Small intestine (tissue), 7 donors: ENCODE results near the gene ARL3. TPM values are rescaled to one million over a fixed set of nuclear protein-coding genes. Genes with fewer than 3 reads are reported as not detected.

Experiments
- DNase-seq, 2 donors: peaks; one replicate each; pipeline versions ENCODE4 v3.0.0 to v3.0.0-alpha.2; 2013
- FAIRE-seq: peaks from 2 replicates; lab custom pipeline; 2012; peaks lifted over from hg19 to GRCh38; lab: Jason Lieb, UNC
- H3K27ac ChIP-seq, 3 donors: one replicate each; pipeline ENCODE4 v1.5.1; 2013; ENCODE audit warnings: low read length in 2 of 3, mild to moderate bottlenecking in 2 of 3, control low read depth in 1 of 3, inconsistent platforms in 1 of 3, low read depth in 1 of 3, moderate library complexity in 1 of 3
- H3K27me3 ChIP-seq, 3 donors: one replicate each; pipeline ENCODE4 v1.6.1; 2013; ENCODE audit warnings: low read length in 3 of 3, inconsistent platforms in 1 of 3; ENCODE audit not compliant: control insufficient read depth in 3 of 3, insufficient read depth in 3 of 3
- H3K36me3 ChIP-seq, 3 donors: one replicate each; pipeline ENCODE4 v1.6.1; 2013; ENCODE audit warnings: low read length in 3 of 3, inconsistent platforms in 1 of 3, low read depth in 1 of 3, mild to moderate bottlenecking in 1 of 3, moderate library complexity in 1 of 3; ENCODE audit not compliant: control insufficient read depth in 3 of 3, insufficient read depth in 2 of 3
- H3K4me1 ChIP-seq, 3 donors: one replicate each; pipeline ENCODE4 v1.6.1; 2013; ENCODE audit warnings: low read length in 2 of 3, inconsistent platforms in 1 of 3, low read depth in 1 of 3, mild to moderate bottlenecking in 1 of 3, moderate library complexity in 1 of 3; ENCODE audit not compliant: control insufficient read depth in 3 of 3, insufficient read depth in 2 of 3
- H3K4me3 ChIP-seq, 3 donors: one replicate each; pipeline ENCODE4 v1.5.1; 2013; ENCODE audit warnings: low read length in 3 of 3, control low read depth in 1 of 3, inconsistent platforms in 1 of 3, low read depth in 1 of 3, mild to moderate bottlenecking in 1 of 3, moderate library complexity in 1 of 3
- H3K9me3 ChIP-seq, 2 donors: one replicate each; pipeline ENCODE4 v1.6.1; 2013; ENCODE audit warnings: low read depth in 1 of 2, low read length in 1 of 2; ENCODE audit not compliant: control insufficient read depth in 2 of 2, insufficient read depth in 1 of 2
- WGBS, 3 donors: extraction: QIAGEN DNeasy Blood & Tissue Kit; methylation state at CpG; one replicate each; pipeline ENCODE4 v1.1.7; 2013; 5-methylcytosine and 5-hydroxymethylcytosine counted together
- polyA plus RNA-seq, 4 donors: library from polyadenylated mRNA; stranded (reverse) in 3 of 4; unstranded in 1 of 4; fragments of 200-250 nt in 3 of 4; fragments of 120-200 nt in 1 of 4; gene quantifications; one replicate each; pipeline versions ENCODE4 v1.2.1 to v1.2.3, GENCODE V29; 2013
- donor health status: healthy with polysubstance abuse.
- donor health status: control.
- donor health status: control.
- donor health status: Bipolar disorder and iron deficiency.
- donor health status: healthy.

The ARL3 gene
- polyA plus RNA-seq, 4 donors: 3.4 to 8.3 (median 5.6) TPM

GRCh38 chr10:102691285-102692066 lies 22.7 kb downstream of the ARL3 start:
- Histone ChIP-seq H3K4me3 (no peak overlapping the region), H3K27ac (no peak overlapping the region), H3K9me3 (peaks cover 0 to under 1% of the 10 kb centered on the region in 2 donors), H3K27me3 (no peaks in the 10 kb centered on the region), H3K36me3 (peaks cover 0 to 12% (median 0%) of the 10 kb centered on the region in 3 donors), H3K4me1 (no peaks in the 10 kb centered on the region)
- DNase-seq: no peak
- 74 to 90% (median 87%) methylated on average over 8 of the region's 8 CpGs for WGBS, 3 donors
- FAIRE-seq: no peak

GRCh38 chr10:102683736-102684135 lies 30.5 kb downstream of the ARL3 start:
- no peak for FAIRE-seq
- Histone ChIP-seq H3K27ac (no peak overlapping the region), H3K4me1 (peaks cover 0 to 6% (median 0%) of the 10 kb centered on the region in 3 donors), H3K36me3 (peaks cover 0 to 16% (median 0%) of the 10 kb centered on the region in 3 donors), H3K4me3 (no peak overlapping the region), H3K9me3 (peaks cover 0 to 2% of the 10 kb centered on the region in 2 donors), H3K27me3 (no peaks in the 10 kb centered on the region)
- 90 to 94% (median 90%) methylated on average over 5 of the region's 5 CpGs for WGBS, 3 donors
- no peak for DNase-seq

- H3K4me1 ChIP-seq: peaks cover 0 to 6% (median 0%) of the 10 kb centered on the region in 3 donors
- no peak for DNase-seq
- H3K4me3 ChIP-seq: no peak overlapping the region
- H3K27ac ChIP-seq: no peak overlapping the region
- H3K9me3 ChIP-seq: peaks cover 0 to 2% of the 10 kb centered on the region in 2 donors
- peaks cover 0 to 16% (median 0%) of the 10 kb centered on the region in 3 donors for H3K36me3 ChIP-seq
- no peak for FAIRE-seq
- H3K27me3 ChIP-seq: no peaks in the 10 kb centered on the region
- 90 to 95% (median 92%) methylated on average over 4 of the region's 4 CpGs for WGBS, 3 donors
Measured at GRCh38 chr10:102682981-102683380, 31.2 kb downstream of the ARL3 start.

GRCh38 chr10:102682416-102682815 lies 31.8 kb downstream of the ARL3 start:
- DNase-seq (no peak), FAIRE-seq (no peak)
- peaks cover 0 to 6% (median 0%) of the 10 kb centered on the region in 3 donors for H3K4me1 ChIP-seq
- H3K27me3 ChIP-seq: no peaks in the 10 kb centered on the region
- H3K4me3 ChIP-seq: no peak overlapping the region
- 69 to 86% (median 85%) methylated on average over 7 of the region's 7 CpGs for WGBS, 3 donors
- H3K9me3 ChIP-seq: peaks cover 0 to 2% of the 10 kb centered on the region in 2 donors
- H3K36me3 ChIP-seq: peaks cover 0 to 16% (median 0%) of the 10 kb centered on the region in 3 donors
- no peak overlapping the region for H3K27ac ChIP-seq

GRCh38 chr10:102681696-102682095 lies 32.5 kb downstream of the ARL3 start:
- H3K27me3 ChIP-seq: no peaks in the 10 kb centered on the region
- no peak overlapping the region for H3K4me3 ChIP-seq
- H3K4me1 ChIP-seq: peaks cover 0 to 10% (median 0%) of the 10 kb centered on the region in 3 donors
- FAIRE-seq (no peak), DNase-seq (no peak)
- no peak overlapping the region for H3K27ac ChIP-seq
- H3K36me3 ChIP-seq: peaks cover 0 to 18% (median 0%) of the 10 kb centered on the region in 3 donors
- 79 to 83% (median 83%) methylated on average over 5 of the region's 5 CpGs for WGBS, 3 donors
- H3K9me3 ChIP-seq: peaks cover 0 to 2% of the 10 kb centered on the region in 2 donors

GRCh38 chr10:102679596-102679995 lies 34.6 kb downstream of the ARL3 start:
- no peak overlapping the region for H3K4me3 ChIP-seq
- no peak for DNase-seq
- H3K27me3 ChIP-seq: no peaks in the 10 kb centered on the region
- peaks cover 0 to 20% (median 0%) of the 10 kb centered on the region in 3 donors for H3K36me3 ChIP-seq
- FAIRE-seq: no peak
- H3K9me3 ChIP-seq: peaks cover 0 to 2% of the 10 kb centered on the region in 2 donors
- no peak overlapping the region for H3K27ac ChIP-seq
- peaks cover 0 to 24% (median 1%) of the 10 kb centered on the region in 3 donors for H3K4me1 ChIP-seq
- 95 to 97% (median 96%) methylated on average over 4 of the region's 4 CpGs for WGBS, 3 donors

GRCh38 chr10:102678842-102679289 lies 35.3 kb downstream of the ARL3 start:
- 9 to 21% (median 18%) methylated on average over 9 of the region's 9 CpGs for WGBS, 3 donors
- FAIRE-seq (no peak), DNase-seq (peak; percentile 57 to 83)
- Histone ChIP-seq H3K36me3 (peaks cover 0 to 20% (median 0%) of the 10 kb centered on the region in 3 donors), H3K27ac (no peak overlapping the region), H3K9me3 (peaks cover 0 to 2% of the 10 kb centered on the region in 2 donors), H3K27me3 (no peaks in the 10 kb centered on the region), H3K4me1 (peaks cover 0 to 31% (median 4%) of the 10 kb centered on the region in 3 donors), H3K4me3 (no peak overlapping the region)

GRCh38 chr10:102678068-102678400 lies 36.2 kb downstream of the ARL3 start:
- Histone ChIP-seq H3K27ac (no peak overlapping the region), H3K36me3 (peaks cover 0 to 20% (median 0%) of the 10 kb centered on the region in 3 donors), H3K4me1 (peaks cover 0 to 33% (median 4%) of the 10 kb centered on the region in 3 donors), H3K4me3 (no peak overlapping the region), H3K9me3 (peaks cover 0 to 2% of the 10 kb centered on the region in 2 donors), H3K27me3 (no peaks in the 10 kb centered on the region)
- FAIRE-seq (no peak), DNase-seq (no peak)
- 35 to 73% (median 57%) methylated on average over 9 of the region's 9 CpGs for WGBS, 3 donors
